GM10847 (cell line): ENCODE data around the gene KCNQ1.

Source experiments
- POLR2A ChIP-seq: IDR thresholded peaks from 2 replicates; pipeline ENCODE4 v1.6.1; 2011; ENCODE audit not compliant: insufficient read length; ENCODE audit errors: extremely low read depth

KCNQ1 gene

GRCh38 chr11:2775626-2776350 is 331.0 kb downstream of the KCNQ1 start:
- no peak for TF ChIP-seq POLR2A

GRCh38 chr11:2776351-2777061 is 331.7 kb downstream of the KCNQ1 start:
- no peak for TF ChIP-seq POLR2A

DNA sequence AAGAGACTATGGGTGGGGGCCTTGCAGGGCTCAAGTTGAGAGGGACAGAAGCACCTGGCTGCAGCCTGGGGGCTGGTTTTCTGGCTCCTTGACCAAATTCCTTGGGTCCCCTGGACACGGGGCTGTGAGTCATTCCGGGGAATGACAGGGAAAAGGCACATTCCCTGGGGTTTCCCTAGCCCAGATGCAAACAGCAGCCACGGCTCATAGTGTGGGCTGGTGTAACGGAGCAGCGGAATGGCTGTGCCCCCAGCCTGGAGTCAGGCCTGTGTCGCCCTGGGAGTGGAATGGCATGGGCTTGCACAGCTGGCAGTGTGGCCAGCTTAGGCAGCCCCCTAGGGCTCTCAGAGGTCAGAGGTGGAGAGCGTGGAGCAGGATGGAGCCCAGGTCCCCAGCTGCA is 332.6 kb downstream of the KCNQ1 start:
- no peak for TF ChIP-seq POLR2A

DNA sequence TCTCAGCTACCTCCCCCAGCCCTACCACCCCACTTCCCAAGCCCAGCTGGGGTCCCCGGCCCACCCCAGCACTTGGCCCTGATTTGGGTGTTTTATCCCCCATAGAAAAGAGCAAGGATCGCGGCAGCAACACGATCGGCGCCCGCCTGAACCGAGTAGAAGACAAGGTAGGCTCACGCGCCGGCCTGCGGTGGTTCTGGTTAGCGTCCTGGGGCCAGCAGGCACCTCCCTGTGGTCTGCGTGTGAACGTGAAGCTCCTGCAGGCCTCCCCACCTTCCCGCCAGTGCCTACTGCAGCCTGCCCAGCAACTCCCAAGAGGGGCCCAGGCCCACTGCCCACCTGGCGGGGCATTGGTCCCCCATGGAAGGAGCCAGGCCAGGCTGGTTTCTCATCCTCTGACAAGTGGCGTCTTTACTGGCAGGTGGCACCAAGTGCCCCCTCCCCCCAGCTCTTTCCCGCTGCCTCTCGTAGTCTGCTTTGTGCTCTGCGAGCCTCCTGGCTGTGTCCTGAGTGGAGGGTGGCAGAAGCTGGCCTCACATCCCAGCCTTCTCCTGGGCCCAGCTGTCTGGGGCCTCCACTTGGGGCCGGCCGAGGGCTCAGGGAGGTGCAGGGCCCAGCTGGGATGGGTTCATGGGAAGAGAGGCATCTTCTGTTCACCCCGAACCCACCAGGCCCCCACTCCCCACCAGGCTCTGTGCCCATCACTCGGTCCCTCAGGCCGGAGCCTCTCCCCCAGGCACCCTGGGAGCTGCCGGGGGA is 333.2 kb downstream of the KCNQ1 start:
- TF ChIP-seq POLR2A: no peak

DNA sequence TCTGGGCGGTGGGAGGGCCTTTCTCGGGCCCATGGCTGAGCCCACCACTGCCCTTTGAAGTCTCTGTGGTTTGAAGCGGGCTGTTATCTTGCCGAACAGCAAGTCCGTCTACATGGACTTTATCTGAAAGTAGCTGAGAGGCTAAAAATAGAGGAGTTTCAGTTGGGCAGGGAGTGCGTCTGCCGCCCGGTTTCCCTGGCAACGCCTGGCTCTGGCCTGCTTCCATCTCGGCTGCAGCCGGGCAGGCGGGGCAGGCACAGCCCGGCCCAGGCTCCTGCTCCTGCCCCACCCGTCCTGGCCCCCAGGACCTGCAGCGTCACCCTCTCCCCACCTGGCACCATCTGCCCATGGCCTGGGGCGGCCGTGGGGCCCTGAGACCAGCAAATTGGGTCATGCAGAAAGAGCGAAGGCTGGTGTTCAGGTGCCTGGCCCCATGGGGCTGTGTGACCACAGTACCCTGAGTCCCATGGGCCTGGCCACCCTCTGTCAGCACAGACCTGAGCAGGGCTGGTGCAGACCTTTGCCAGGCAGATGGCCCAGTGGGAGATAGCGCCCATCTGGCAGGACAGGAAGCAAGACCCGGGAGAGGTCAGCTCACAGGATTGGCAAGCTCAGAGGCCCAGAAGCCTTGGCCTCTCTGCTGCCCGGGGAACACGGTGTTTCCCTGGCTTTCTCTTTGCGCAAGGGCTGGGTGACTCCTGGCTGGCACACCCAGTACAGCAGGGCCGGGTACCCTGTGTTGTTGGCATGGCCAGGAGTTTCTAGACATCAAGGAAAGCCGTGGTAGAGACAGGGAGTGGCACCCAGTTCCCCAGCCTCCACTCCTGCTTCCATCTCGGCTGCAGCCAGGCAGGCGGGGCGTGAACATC is 334.1 kb downstream of the KCNQ1 start:
- TF ChIP-seq POLR2A: no peak

DNA sequence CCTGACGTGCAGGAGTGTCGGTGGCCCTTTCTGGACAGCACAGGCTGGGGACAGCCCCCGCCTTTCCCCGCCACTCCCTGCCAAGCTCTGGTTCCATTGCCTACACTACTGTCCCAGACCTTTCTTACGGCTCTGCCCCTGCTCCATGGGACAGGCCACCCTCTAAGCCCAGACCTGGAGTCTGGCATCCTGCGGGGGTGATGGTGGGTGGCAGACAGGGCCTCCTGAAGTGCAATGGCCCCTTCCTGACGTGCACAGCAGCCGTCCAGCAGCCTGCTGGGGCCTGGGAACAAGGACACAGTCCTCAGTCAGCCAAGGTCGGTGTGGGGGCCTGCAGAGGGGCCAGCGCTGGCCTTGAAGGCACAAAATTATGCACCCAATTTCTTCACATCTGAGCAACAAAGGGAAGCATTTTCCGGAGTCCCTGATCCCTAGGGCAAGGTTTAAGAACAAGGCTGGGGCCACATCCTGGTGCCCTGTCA is 334.7 kb downstream of the KCNQ1 start:
- TF ChIP-seq POLR2A: no peak

DNA sequence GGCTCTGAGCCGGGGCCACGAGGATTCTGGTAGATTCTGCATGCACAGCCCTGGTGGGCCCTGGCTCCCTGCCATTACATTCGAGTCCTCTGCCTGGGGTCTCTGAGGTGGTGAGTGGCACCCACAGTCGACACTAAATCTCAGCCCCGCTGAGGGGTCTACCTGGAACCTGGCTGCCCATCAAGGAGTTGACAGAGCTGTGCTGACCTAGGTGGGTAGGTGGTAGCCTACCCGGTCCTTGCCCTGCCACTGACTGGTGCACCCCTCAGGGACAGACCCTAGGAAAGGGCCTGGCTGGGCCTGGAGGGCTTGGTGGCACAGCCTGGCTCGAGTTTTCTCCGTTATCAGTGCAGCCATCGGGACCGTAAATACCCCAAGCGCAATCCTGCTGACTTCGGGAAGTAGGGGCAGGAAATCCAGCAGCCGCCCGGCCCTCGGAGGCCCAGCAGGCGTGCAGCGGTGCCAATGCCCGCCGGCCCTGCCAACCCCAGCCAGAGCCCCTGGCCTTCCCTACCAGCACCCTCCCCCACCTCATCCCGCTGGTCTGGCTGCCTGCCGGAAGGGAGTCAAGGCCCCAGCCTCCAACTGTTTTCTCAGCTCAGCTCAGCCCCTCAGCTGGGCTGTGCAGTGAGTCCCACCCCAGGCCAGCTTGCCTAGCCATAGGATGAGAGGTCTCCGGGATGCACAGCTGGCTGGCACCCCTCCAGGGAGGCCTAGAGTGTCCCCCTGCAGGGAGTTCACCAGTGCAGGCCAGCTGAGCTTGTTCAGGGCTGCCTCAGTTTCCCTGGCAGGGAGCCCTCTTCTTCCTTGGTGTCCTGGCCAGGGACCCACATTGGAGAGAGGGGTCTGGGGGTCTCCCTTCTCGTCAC is 335.4 kb downstream of the KCNQ1 start:
- TF ChIP-seq POLR2A: no peak

- TF ChIP-seq POLR2A: no peak
Measured at GRCh38 chr11:2780850-2781407, 336.1 kb downstream of the KCNQ1 start.

DNA sequence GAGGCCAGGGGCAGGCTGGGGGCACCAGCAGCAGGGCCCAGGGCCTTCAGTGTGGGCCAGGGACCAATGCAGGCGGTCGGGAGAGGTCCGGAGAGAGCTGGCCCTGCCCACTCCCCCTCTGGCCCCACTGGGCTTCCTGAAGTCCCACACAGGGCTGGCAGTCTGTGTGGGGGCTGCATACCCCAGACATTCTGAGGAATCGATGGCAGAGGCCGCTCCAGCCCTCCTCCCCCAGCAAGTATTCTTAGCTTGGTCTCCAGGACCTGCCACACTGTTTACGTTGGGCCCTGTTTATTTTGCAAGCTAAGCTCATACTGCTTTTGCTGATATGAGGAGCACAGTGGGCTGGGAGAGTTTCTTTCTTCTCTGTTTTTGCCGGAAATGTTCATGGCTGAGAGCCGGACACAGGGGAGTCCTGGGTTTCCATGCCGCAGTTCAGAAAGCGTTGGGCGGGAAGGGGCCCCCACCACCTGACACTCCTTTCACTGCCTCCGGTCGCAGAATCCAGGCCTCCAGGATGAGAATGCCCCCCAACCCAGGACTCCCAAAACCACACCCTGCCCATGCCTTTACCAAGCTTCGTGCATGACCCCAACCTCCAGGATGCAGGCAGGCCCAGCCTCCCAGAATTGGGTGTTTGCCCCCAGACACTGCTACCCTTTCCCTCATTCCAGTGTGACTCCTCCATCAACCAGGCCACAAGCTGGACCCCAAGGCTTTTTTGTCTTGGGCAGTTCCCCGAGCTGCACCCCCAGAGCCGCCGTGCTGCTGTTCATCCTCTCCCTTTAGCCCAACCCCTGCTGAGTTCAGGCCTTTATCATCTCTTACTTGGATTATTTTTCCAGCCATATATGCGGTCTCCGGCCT is 336.8 kb downstream of the KCNQ1 start:
- no peak for TF ChIP-seq POLR2A

DNA sequence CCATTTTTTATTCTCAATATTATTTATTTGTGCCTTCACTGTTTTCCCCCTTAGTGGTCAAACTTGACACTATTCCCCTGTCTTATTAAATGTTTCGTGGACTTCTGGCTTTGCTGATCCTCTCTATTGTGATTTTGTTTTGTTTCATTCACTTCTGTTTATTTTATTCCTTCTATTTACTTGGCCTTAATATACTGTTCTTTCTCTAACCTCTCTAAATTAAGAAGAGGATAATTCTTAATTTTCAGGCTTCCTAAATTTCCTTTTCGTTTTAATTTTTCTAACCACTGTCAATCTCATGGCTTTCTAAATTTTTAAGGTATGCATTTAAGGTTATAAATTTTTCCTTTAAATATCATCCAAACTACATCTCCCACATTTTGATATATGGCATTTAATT is 338.0 kb downstream of the KCNQ1 start:
- TF ChIP-seq POLR2A: no peak

GRCh38 chr11:2783536-2784082 is 338.8 kb downstream of the KCNQ1 start:
- no peak for TF ChIP-seq POLR2A

DNA sequence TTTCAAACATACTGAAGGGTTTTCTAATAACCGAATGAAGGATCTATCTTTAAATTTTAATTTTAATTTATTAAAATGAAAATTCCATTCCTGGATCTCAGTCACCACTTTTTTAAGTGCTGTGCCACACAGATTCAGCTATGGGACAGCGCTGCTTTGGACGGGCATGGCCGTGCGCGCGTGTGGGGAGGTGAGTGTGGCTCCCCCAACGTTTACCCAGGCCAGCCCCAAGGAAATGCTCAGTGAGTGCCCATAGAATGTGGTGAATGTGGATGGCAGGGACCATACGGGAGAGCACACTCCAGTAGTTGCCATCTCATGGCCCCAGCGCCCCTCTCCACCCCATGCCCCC is 343.0 kb downstream of the KCNQ1 start:
- TF ChIP-seq POLR2A: no peak
